ENCODE results near the gene ARID1A.
"Not testable (repeated sequence)": the region's sequence is repeated elsewhere in the genome, so short reads cannot be mapped to it uniquely, and the experiment has no call there.

ARID1A gene

GRCh38 chr1:26724118-26724517 is 28.3 kb downstream of the ARID1A start:
- TF ChIP-seq CTCF (conservative IDR thresholded peaks at IDR 0.05) (no peak), ZFX (IDR thresholded peaks at IDR 0.05) (no peak)
- H3K27ac ChIP-seq = no peak overlapping the region

GRCh38 chr1:26724926-26725325 is 29.1 kb downstream of the ARID1A start:
- no peak overlapping the region for H3K27ac ChIP-seq
- no peak for TF ChIP-seq CTCF (conservative IDR thresholded peaks at IDR 0.05)
- TF ChIP-seq ZFX (IDR thresholded peaks at IDR 0.05) = no peak

- not testable (repeated sequence) for H3K27ac ChIP-seq
These were observed 30.1 kb downstream of the ARID1A start for GRCh38 chr1:26725904-26726303.

- no peak overlapping the region for H3K27ac ChIP-seq
- TF ChIP-seq ZFX (IDR thresholded peaks at IDR 0.05) (no peak), CTCF (conservative IDR thresholded peaks at IDR 0.05) (no peak)
These were observed 31.0 kb downstream of the ARID1A start for GRCh38 chr1:26726784-26727183.

GRCh38 chr1:26727476-26727875 is 31.7 kb downstream of the ARID1A start:
- TF ChIP-seq ZFX (IDR thresholded peaks at IDR 0.05) = no peak
- TF ChIP-seq CTCF (conservative IDR thresholded peaks at IDR 0.05) = no peak
- H3K27ac ChIP-seq = no peak overlapping the region; the same call in 1 of the 2 replicates

GRCh38 chr1:26728645-26729044 is 32.8 kb downstream of the ARID1A start:
- no peak for TF ChIP-seq ZFX (IDR thresholded peaks at IDR 0.05)
- no peak for TF ChIP-seq CTCF (conservative IDR thresholded peaks at IDR 0.05)
- no peak overlapping the region for H3K27ac ChIP-seq

- no peak overlapping the region for H3K27ac ChIP-seq
- no peak for TF ChIP-seq CTCF (conservative IDR thresholded peaks at IDR 0.05)
- no peak for TF ChIP-seq ZFX (IDR thresholded peaks at IDR 0.05)
These were observed 33.8 kb downstream of the ARID1A start for GRCh38 chr1:26729633-26730032.

GRCh38 chr1:26730695-26731094 is 34.9 kb downstream of the ARID1A start:
- no peak overlapping the region; the same call in 1 of the 2 replicates for H3K27ac ChIP-seq
- no peak for TF ChIP-seq ZFX (IDR thresholded peaks at IDR 0.05)
- no peak for TF ChIP-seq CTCF (conservative IDR thresholded peaks at IDR 0.05)

Measured in C4-2B (cell line).